HEK293T (cell line): ENCODE measurements around the gene ADAMTS12.

ENCODE experiments used
- CTCF ChIA-PET: fragments of 350-600 bp; formaldehyde crosslinking; extraction: SDS; loops from one replicate; lab custom pipeline; 2021; ENCODE audit warnings: antibody characterized with exemption, inconsistent platforms; lab: Yijun Ruan, JAX
- POLR2A ChIA-PET: fragments of 350-600 bp; formaldehyde crosslinking; extraction: SDS; loops from one replicate; lab custom pipeline; 2020; ENCODE audit warnings: antibody characterized with exemption, inconsistent platforms; lab: Yijun Ruan, JAX
- DNase-seq: peaks from one replicate; pipeline ENCODE4 v3.0.0; 2012; ENCODE audit warnings: mixed read lengths; ENCODE audit errors: extremely low spot score
- ARNT ChIP-seq: fragments of 450-650 bp; IDR thresholded peaks from 2 replicates; pipeline ENCODE4 v1.6.1; 2017; ENCODE audit warnings: mild to moderate bottlenecking
- BHLHE40 ChIP-seq: fragments of 450-650 bp; IDR thresholded peaks from 2 replicates; pipeline ENCODE4 v1.6.1; 2016; ENCODE audit warnings: mild to moderate bottlenecking, moderate library complexity, borderline replicate concordance
- CTBP1 ChIP-seq: fragments of 450-650 bp; IDR thresholded peaks from 2 replicates; pipeline ENCODE4 v1.6.1; 2016; ENCODE audit warnings: borderline replicate concordance
- ELF4 ChIP-seq: fragments of 450-650 bp; IDR thresholded peaks from 2 replicates; pipeline ENCODE4 v1.6.1; 2017; ENCODE audit warnings: antibody characterized with exemption
- FOXA1 ChIP-seq: fragments of 450-650 bp; IDR thresholded peaks from 2 replicates; pipeline ENCODE4 v1.6.1; 2016; ENCODE audit warnings: mild to moderate bottlenecking
- FOXK2 ChIP-seq: fragments of 450-650 bp; IDR thresholded peaks from 2 replicates; pipeline ENCODE4 v1.6.1; 2016; ENCODE audit warnings: mild to moderate bottlenecking
- FOXM1 ChIP-seq: fragments of 450-650 bp; IDR thresholded peaks from 2 replicates; pipeline ENCODE4 v1.6.1; 2017; ENCODE audit warnings: mild to moderate bottlenecking, borderline replicate concordance
- HDGF ChIP-seq: fragments of 450-650 bp; IDR thresholded peaks from 2 replicates; pipeline ENCODE4 v1.6.1; 2017; ENCODE audit warnings: antibody characterized with exemption, borderline replicate concordance
- L3MBTL2 ChIP-seq: fragments of 450-650 bp; conservative IDR thresholded peaks from 2 replicates; pipeline ENCODE4 v1.6.1; 2016; ENCODE audit warnings: mild to moderate bottlenecking
- LEF1 ChIP-seq: fragments of 450-650 bp; IDR thresholded peaks from 2 replicates; pipeline ENCODE4 v1.6.1; 2017; ENCODE audit warnings: mild to moderate bottlenecking, borderline replicate concordance
- NFRKB ChIP-seq: fragments of 450-650 bp; IDR thresholded peaks from 2 replicates; pipeline ENCODE4 v1.6.1; 2016; ENCODE audit warnings: mild to moderate bottlenecking, moderate library complexity
- SP1 ChIP-seq: fragments of 450-650 bp; IDR thresholded peaks from 2 replicates; pipeline ENCODE4 v1.6.1; 2017
- SUZ12 ChIP-seq: fragments of 450-650 bp; IDR thresholded peaks from 2 replicates; pipeline ENCODE4 v1.6.1; 2016; ENCODE audit warnings: mild to moderate bottlenecking
- TARDBP ChIP-seq: fragments of 450-650 bp; IDR thresholded peaks from 2 replicates; pipeline ENCODE4 v1.6.1; 2016
- ZNF384 ChIP-seq: fragments of 450-650 bp; IDR thresholded peaks from 2 replicates; pipeline ENCODE4 v1.6.1; 2016
- TF ChIP-seq, protein P1 (sequence below): fragments of 450-650 bp; IDR thresholded peaks from 2 replicates; pipeline ENCODE4 v1.6.1; 2016

The ADAMTS12 gene

DNA sequence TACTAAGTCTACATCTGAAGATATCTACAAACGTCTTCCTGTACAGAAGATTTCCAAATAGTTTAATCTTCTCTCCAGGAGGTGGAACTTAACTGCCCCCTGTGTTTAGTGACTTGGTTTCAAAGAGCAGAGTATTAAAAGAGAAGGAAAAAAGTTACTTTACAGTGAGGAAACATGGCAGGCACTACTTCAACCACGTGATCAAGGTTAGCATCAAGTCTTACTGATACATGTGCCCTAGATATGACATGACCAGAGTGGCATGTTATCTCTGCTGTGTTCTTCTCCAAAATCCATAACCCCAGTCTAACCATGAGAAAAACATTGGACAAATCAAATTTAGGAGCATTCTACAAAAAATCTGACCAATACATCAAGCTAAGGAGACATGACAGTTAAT is 125.8 kb downstream of the ADAMTS12 start:
- CTCF ChIA-PET: interaction anchor here (0.6 kb wide), 1 partner anchor 19 kb away, joined by 3 read pairs; no protein-coding TSS in a partner anchor
- DNase-seq: no peak
- TF ChIP-seq ELF4 (no peak), L3MBTL2 (no peak), ZNF384 (no peak), BHLHE40 (no peak), TARDBP (no peak), ARNT (no peak), CTBP1 (no peak), NFRKB (no peak), FOXK2 (no peak), LEF1 (no peak), SUZ12 (no peak), FOXM1 (no peak)
- POLR2A ChIA-PET: no interaction called here

DNA sequence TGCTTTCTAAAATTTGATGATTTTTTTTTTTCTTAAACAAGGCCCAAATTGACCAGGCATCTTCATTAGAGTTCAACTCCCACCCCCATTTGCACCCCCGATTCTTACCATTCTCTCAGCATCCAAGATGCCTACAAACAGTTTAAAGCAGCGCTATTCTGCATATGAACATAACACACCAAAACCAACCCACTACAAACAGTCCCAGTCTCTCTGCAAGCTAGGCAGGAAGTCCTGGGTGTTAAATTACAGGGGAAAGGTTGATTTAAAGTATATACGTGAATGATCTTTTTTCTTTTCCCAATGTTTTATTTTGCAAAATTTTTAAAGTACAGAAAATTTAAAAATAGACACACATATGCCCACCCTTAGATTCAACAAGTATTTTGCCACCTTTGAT is 127.0 kb downstream of the ADAMTS12 start:
- CTCF ChIA-PET: no interaction called here
- TF ChIP-seq TARDBP (no peak), FOXM1 (no peak), L3MBTL2 (no peak), FOXA1 (no peak), LEF1 (no peak), ZNF384 (no peak), CTBP1 (no peak), ELF4 (no peak), NFRKB (no peak)
- TF ChIP-seq, protein P1, sequence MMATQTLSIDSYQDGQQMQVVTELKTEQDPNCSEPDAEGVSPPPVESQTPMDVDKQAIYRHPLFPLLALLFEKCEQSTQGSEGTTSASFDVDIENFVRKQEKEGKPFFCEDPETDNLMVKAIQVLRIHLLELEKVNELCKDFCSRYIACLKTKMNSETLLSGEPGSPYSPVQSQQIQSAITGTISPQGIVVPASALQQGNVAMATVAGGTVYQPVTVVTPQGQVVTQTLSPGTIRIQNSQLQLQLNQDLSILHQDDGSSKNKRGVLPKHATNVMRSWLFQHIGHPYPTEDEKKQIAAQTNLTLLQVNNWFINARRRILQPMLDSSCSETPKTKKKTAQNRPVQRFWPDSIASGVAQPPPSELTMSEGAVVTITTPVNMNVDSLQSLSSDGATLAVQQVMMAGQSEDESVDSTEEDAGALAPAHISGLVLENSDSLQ: no peak
- POLR2A ChIA-PET: no interaction called here
- no peak for DNase-seq

DNA sequence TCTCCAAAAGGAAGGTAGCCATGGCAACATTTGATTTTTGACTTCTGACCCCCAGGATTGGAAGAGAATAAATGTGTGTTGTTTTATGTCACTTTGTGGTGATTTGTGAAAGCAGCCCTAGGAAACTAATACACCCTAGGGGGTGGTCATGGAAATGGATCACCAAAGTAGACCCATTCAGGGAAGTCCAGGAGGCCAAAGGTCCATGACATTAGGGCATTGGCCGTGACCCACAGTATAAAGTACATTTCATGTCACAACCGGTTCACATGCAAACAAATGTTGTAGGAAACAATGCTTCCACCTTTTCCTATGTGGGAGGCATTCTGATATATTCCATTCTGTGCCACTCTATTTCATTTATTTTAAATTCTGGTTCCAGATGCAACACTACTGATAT is 128.4 kb downstream of the ADAMTS12 start:
- POLR2A ChIA-PET: no interaction called here
- TF ChIP-seq LEF1: no peak
- TF ChIP-seq FOXK2: no peak
- no peak for TF ChIP-seq CTBP1
- TF ChIP-seq ZNF384: no peak
- TF ChIP-seq FOXM1: no peak
- no peak for DNase-seq
- CTCF ChIA-PET: no interaction called here

DNA sequence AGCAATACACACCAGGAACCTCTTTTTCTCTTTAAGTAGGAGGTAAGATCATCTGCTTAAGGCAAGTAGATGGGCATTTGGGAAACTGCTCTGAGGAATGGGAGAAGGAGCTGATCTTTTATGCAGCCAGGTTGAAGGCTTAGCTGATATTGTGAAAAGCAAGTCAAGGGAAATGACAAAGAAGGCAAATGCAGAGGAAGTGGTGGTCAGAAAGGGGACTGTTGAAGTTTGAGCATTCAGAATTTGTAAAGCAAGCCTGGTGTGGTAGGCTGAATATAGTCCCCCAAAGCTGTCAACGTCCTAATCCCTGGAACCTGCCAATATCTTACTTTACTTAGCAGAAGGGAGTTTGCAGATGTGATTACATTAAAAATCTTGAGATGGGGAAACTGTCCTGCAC is 128.9 kb downstream of the ADAMTS12 start:
- CTCF ChIA-PET: no interaction called here
- POLR2A ChIA-PET: no interaction called here
- DNase-seq: no peak
- TF ChIP-seq ZNF384 (no peak), L3MBTL2 (no peak), FOXM1 (no peak), FOXA1 (no peak), CTBP1 (no peak), ARNT (no peak), FOXK2 (no peak), SUZ12 (no peak), BHLHE40 (no peak), HDGF (no peak), ELF4 (no peak), SP1 (no peak), LEF1 (no peak), TARDBP (no peak), NFRKB (no peak)
- TF ChIP-seq, protein P1: no peak

DNA sequence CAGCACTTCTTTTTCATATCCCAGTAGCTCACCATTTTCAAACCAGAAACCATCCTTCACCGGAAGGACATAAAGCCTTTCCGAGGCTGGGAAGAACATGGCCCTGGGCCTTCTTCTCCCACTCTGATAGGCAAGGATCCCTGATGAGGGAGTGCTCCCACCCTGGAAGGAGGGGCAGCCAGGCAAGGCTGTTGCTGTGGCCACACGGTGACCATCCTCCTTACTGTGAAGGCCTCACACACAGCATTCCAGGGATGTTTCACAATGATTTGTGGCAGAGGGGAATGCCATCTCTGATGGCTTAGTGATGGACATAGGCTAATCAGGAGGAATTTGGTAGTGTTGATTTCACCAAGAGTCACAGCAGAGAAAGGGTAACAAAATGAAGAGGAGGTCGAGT is 130.7 kb downstream of the ADAMTS12 start:
- DNase-seq: no peak
- TF ChIP-seq TARDBP (no peak), FOXA1 (no peak), FOXM1 (no peak), BHLHE40 (no peak), LEF1 (no peak)
- TF ChIP-seq, protein P1: no peak
- POLR2A ChIA-PET: no interaction called here
- CTCF ChIA-PET: no interaction called here

DNA sequence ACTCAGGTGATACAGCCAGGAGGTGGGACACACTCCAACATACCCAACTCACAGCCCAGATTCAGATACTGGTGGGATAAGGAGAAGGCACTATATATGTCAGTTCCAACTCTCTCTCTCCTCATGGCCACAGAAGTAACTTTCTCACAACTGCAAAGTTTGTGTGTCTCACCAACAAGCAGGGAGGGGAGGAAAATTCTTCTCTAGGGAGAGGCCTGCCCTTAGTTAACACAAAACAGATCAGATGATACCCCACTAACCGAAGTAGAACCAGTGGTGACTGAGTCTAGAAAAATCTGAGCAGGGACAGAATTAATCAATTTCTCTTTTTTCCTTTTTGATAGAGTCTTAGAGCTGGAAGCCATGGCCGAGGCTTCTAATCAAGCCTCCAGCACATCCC is 133.1 kb downstream of the ADAMTS12 start:
- no peak for DNase-seq
- TF ChIP-seq BHLHE40: no peak
- no peak for TF ChIP-seq L3MBTL2
- TF ChIP-seq ARNT: no peak
- TF ChIP-seq FOXM1: no peak
- no peak for TF ChIP-seq SP1
- TF ChIP-seq NFRKB: no peak
- no peak for TF ChIP-seq HDGF
- no peak for TF ChIP-seq FOXK2
- POLR2A ChIA-PET: no interaction called here
- CTCF ChIA-PET: no interaction called here

DNA sequence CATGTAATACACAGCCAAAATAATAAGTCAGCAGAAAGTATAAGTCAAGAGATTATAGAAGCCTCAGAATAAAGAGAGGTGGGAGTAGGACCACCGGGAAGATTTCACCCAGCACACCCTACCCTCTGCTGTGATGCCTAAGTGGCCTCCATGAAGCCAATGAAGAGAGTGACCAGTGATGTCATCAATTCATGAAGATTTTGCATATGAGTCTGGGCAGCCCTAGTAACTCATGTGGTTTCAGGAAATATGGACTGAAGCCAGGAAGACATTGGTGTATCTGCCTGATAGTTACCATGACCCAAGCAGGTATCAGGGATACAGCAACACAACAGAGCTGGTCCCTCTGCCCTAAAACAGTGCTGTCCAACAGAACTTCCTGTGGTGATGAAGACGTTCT is 135.3 kb downstream of the ADAMTS12 start:
- CTCF ChIA-PET: no interaction called here
- POLR2A ChIA-PET: no interaction called here
- no peak for TF ChIP-seq FOXA1
- TF ChIP-seq LEF1: no peak
- no peak for TF ChIP-seq ARNT
- no peak for TF ChIP-seq CTBP1
- TF ChIP-seq BHLHE40: no peak
- DNase-seq: no peak
